Measurements from ENCODE around the gene TBC1D24. TPM values are rescaled to one million over a fixed set of nuclear protein-coding genes. Genes with fewer than 3 reads are reported as not detected.
A peak's percentile ranks its signal among the peaks of the same experiment; 100 is the strongest.

TBC1D24 gene
- total and polyA plus RNA-seq, 2 donors (not counting 1 experiment from before 2014, with no cell fraction given), result 7.1 to 9.4 TPM

DNA sequence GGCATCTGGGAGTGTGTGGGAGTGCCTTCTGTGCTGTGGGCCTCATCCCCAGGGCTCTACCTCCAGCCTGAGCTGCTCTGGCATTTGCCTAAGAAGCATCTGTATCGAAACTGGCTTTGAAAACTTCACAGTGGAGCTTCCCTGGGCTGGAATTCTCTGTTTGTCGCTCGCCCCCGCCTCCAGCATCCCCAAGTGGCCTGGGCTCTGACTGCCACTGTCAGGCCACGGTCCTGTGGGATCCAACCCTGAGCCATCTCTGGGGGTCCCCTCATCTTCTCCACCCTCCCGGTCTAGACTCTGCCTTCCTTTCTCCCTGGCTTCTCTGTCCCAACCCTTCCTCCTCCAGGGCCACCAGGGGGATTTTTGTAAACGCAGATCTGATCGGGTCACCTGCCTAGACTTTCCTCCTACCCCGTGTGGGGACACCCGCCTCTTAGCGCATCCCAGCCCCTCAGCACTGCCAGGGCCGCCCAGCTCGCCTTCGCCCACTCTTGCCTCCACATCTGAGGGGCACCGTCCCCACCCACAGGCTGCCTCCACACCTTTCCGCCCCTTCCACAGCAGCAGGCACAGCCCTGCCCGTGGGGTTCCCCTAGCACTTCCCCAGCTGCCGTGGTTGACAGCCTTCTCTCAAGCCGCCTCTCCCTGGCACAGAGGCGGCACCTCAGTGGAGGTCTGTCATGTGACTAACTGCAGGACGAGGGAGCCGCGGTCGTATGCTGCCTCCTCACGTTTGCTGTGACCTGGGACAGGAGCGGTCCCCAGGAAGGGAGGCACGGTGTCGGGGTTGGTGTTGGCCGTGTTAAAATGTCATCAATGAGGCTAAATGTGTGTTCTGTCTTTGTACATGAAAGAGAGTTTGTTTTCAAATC, 12.0 kb downstream of the TBC1D24 start:
- H2AFZ ChIP-seq (ENCODE audit: insufficient read depth, low read depth, low read length, poor library complexity, severe bottlenecking), result peak overlapping the region; percentile 68
- peak overlapping the region; percentile 78 for H3K4me3 Mint-ChIP-seq
- ChIA-PET CTCF (interaction anchor here (0.5 to 4.8 kb wide), 18 partner anchors 10 to 346 kb away, joined by 3 to 31 read pairs (median 4); partner anchors contain the start of genes ABCA3, CCNF, ECI1 and NTN3), POLR2A (interaction anchor here (0.5 to 1.3 kb wide), 6 partner anchors 45 to 333 kb away, joined by 3 to 9 read pairs (median 3); partner anchors contain the start of gene CCNF)
- peak overlapping the region; percentile 29 for H3K9ac ChIP-seq (ENCODE audit: low read length)
- peaks cover 19% of the 10 kb centered on the region for H3K4me1 Mint-ChIP-seq
- peaks cover 24 to 26% of the 10 kb centered on the region in 2 donors for H3K4me1 ChIP-seq (ENCODE audit: control insufficient read depth in 2 of 2, insufficient read depth in 2 of 2, low read length in 2 of 2)
- WGBS (ENCODE audit: insufficient coverage), result 29% methylated on average over 27 of the region's 29 CpGs
- peak; percentile 93 for DNase-seq
- H3K9me3 Mint-ChIP-seq (ENCODE audit: insufficient read depth), result no peaks in the 10 kb centered on the region
- TF ChIP-seq CTCF (IDR thresholded peaks at IDR 0.05) (peak; percentile 59), EZH2 (IDR thresholded peaks at IDR 0.05; ENCODE audit: borderline replicate concordance, insufficient read depth, low read depth, low read length, poor library complexity, severe bottlenecking) (no peak)
- intact Hi-C loops (cut with micrococcal nuclease), result loop anchor here (1.0 kb wide), 5 partner anchors 12 to 292 kb away; partner anchors contain the start of genes ATP6V0C, CCNF, TBC1D24 and TEDC2
- H3K9me3 ChIP-seq (ENCODE audit: control extremely low read depth in 1 of 3, control insufficient read depth in 2 of 3, insufficient read depth in 1 of 3, low read length in 2 of 3), result no peaks in the 10 kb centered on the region
- H3K4me3 ChIP-seq (ENCODE audit: control extremely low read depth in 1 of 5, extremely low read depth in 1 of 5, insufficient read depth in 1 of 5, low read depth in 2 of 5, low read length in 4 of 5), result peak overlapping the region in 2 of 5 experiments; percentile 3 to 19
- peaks cover 63% of the 10 kb centered on the region for H3K79me2 ChIP-seq (ENCODE audit: control insufficient read depth, insufficient read depth, low read length)
- H3K27ac Mint-ChIP-seq, result peak overlapping the region; percentile 90
- no peaks in the 10 kb centered on the region for H3K27me3 ChIP-seq (replicated peaks in 1 of 4; ENCODE audit: control extremely low read depth in 1 of 4, control insufficient read depth in 3 of 4, insufficient read depth in 4 of 4, low read length in 3 of 4)
- peak overlapping the region; percentile 53 to 64 for H3K27ac ChIP-seq (ENCODE audit: low read length in 2 of 2)
- no peaks in the 10 kb centered on the region for H3K27me3 Mint-ChIP-seq
- H3K4me2 ChIP-seq (replicated peaks; ENCODE audit: low read depth, low read length, poor library complexity, severe bottlenecking), result peak overlapping the region; percentile 75
- no peaks in the 10 kb centered on the region for H4K20me1 ChIP-seq (ENCODE audit: control insufficient read depth, insufficient read depth, low read length, poor library complexity, severe bottlenecking)
- peak; percentile 96 for ATAC-seq (ENCODE audit: low read depth)
- peaks cover 0 to 3% of the 10 kb centered on the region in 2 experiments for H3K36me3 ChIP-seq (replicated peaks in 1 of 2; ENCODE audit: control extremely low read depth in 1 of 2, control insufficient read depth in 1 of 2, extremely low read depth in 1 of 2, insufficient read depth in 2 of 2, low read length in 1 of 2)

All from B cell (primary cell).